Parietal lobe (tissue), 1 donor: Measurements from ENCODE around the gene TMEM40. TPM values are rescaled to one million over a fixed set of nuclear protein-coding genes. Genes with fewer than 3 reads are reported as not detected.

Experiments used
- total RNA-seq: library from RNA; depleted of rRNA; stranded (reverse); fragments of >200 nt; gene quantifications from one replicate; pipeline ENCODE4 v1.2.3, GENCODE V29; 2014

TMEM40 gene
- total RNA-seq, result not detected

DNA sequence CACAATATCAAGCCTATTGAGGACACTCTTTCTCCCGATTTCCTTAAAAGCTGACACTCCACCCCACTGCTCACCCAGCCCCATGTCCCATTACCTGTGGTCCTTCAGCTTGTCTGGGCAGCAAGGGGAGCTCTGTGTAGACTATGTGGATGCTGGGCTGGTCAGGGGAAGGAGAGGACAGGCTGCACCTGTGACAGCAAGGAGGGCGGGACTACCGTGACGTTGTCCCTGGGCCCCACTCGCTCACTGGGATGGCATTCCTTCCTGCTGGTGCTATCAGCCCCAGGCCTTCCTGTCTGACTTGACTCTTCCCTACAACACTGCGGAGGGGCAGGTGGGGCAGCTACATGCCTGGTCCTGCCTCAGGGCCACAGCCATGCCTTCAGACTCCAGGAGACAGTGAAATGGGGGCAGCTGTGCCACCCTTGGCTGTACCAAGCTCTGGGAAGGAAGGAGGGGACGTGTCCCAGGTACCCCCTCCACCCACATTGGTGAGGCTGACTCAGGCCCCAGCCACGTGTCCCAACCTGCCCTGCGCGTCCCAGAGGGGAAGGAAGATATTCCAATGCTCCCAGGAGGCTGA lies at the start of gene TMEM40:
TMEM40 (minus strand) TSS at position 163 of the 583 bp plus-strand sequence. CDS start 9,427 bp downstream, outside the sequence.

GRCh38 chr3:12796171-12797123 lies 37.4 kb upstream of the TMEM40 start, which contains the start of gene CAND2:
Gene CAND2, plus strand, starts transcription at chr3:12796680. Its CDS starts 41 bp downstream, at chr3:12796721.

Other genes with a start within 250 kb of the TMEM40 start
- not detected for gene MKRN2OS, start 213.8 kb downstream of the TMEM40 start, total RNA-seq
- gene MKRN2, start 202.2 kb downstream of the TMEM40 start, total RNA-seq, result 38.2 TPM
- 316 TPM for gene RAF1, start 95.1 kb downstream of the TMEM40 start, total RNA-seq
- 25.7 TPM for gene CAND2, start 37.4 kb upstream of the TMEM40 start, total RNA-seq
- 1,335 TPM for gene RPL32, start 82.3 kb upstream of the TMEM40 start, total RNA-seq